Right cardiac atrium (tissue), 5 donors: Measurements from ENCODE around the gene SQOR. TPM values are rescaled to one million over a fixed set of nuclear protein-coding genes. Genes with fewer than 3 reads are reported as not detected.

Experiments used
- ATAC-seq, 2 donors: fragments of 200-7000 bp; cut with Tn5 transposase; one replicate each; pipeline versions ENCODE4 v1.8.0 to v1.9.1; 2020; ENCODE audit warnings: moderate library complexity in 2 of 2, mild to moderate bottlenecking in 1 of 2
- DNase-seq, 3 donors: peaks; one replicate each; pipeline ENCODE4 v3.0.0-alpha.2; 2020
- H3K27ac ChIP-seq: one replicate; pipeline ENCODE4 v1.5.1; 2013; ENCODE audit warnings: mild to moderate bottlenecking, low read length, control low read depth, moderate library complexity
- H3K27me3 ChIP-seq: one replicate; pipeline ENCODE4 v1.6.1; 2013; ENCODE audit not compliant: control insufficient read depth, insufficient read depth
- H3K4me1 ChIP-seq: one replicate; pipeline ENCODE4 v1.6.1; 2013; ENCODE audit warnings: low read length; ENCODE audit not compliant: control insufficient read depth, insufficient read depth
- H3K4me3 ChIP-seq: one replicate; pipeline ENCODE4 v1.5.1; 2013; ENCODE audit warnings: low read length, control low read depth
- H3K9me3 ChIP-seq: one replicate; pipeline ENCODE4 v1.6.1; 2013; ENCODE audit warnings: low read length; ENCODE audit not compliant: control insufficient read depth
- WGBS: extraction: QIAGEN DNeasy Blood & Tissue Kit; methylation state at CpG from one replicate; pipeline ENCODE4 v1.1.7; 2013; 5-methylcytosine and 5-hydroxymethylcytosine counted together
- intact Hi-C, 4 donors: fragments of 100-400 bp; cut with DNase I; formaldehyde crosslinking; loops; one replicate each; pipeline versions ENCODE4 v1.11.0 to v1.14.0; 2022 to 2023
- polyA plus RNA-seq: library from polyadenylated mRNA; stranded (reverse); fragments of 200-250 nt; gene quantifications from one replicate; pipeline ENCODE4 v1.2.3, GENCODE V29; 2013
- total RNA-seq, 4 donors: library from RNA; stranded (reverse); fragmentation: NEBNext Ultra II Directional; extraction: Animal tissue kit (Norgen Biotek cat#: 25700); gene quantifications; one replicate each; pipeline ENCODE4 v1.2.1, GENCODE V29; 2021
- donor health status: healthy with polysubstance abuse.
- donor health status: DM: no; HTN: yes; CAD: no.
- donor health status: DM: no; HTN: no; CAD: no.
- donor health status: DM: no; HTN: yes; CAD: no; lungs with severe emphysema.
- donor health status: DM: yes; HTN: yes; CAD: no.

The SQOR gene
- total and polyA plus RNA-seq, 5 donors, result 16.0 to 23.6 (median 19.3) TPM

- WGBS, result 88% methylated on average over 2 of the region's 2 CpGs
Measured at GRCh38 chr15:45594835-45595530, 39.8 kb upstream of the SQOR start.

DNA sequence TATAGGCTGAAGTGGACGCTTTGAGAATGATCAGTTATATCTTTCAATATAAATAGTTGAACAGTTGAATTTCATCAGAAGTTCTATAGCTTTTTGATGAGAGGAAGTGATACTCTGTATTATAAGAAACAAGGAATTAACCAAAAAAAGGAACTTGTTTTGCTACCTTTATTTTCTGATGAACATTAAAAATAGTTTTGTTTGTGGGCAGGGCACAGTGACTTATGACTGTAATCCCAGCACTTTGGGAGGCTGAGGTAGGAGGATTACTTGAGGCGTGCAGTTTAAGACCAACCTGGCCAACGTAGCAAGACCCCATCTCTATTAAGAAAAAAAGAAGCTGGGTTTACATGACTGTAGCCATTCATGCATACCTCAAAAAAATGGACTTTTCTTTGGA, 30.9 kb upstream of the SQOR start:
- no peaks in the 10 kb centered on the region for H3K27me3 ChIP-seq
- no peak overlapping the region for H3K27ac ChIP-seq
- H3K4me3 ChIP-seq, result no peak overlapping the region
- no peaks in the 10 kb centered on the region for H3K9me3 ChIP-seq
- H3K4me1 ChIP-seq, result no peaks in the 10 kb centered on the region
- WGBS, result 87% methylated on average over 3 of the region's 3 CpGs
- no peak for ATAC-seq
- DNase-seq, result no peak
- intact Hi-C loops, result no loop called here

More at GRCh38 chr15:45594835-45595530, 39.8 kb upstream of the SQOR start:
- no peak overlapping the region for H3K4me3 ChIP-seq
- DNase-seq (no peak), ATAC-seq (no peak)
- intact Hi-C loops, result no loop called here
- no peak overlapping the region for H3K27ac ChIP-seq
- H3K4me1 ChIP-seq, result peaks cover 2% of the 10 kb centered on the region
- H3K27me3 ChIP-seq, result no peaks in the 10 kb centered on the region
- H3K9me3 ChIP-seq, result no peaks in the 10 kb centered on the region

- Histone ChIP-seq H3K4me3 (no peak overlapping the region), H3K27ac (no peak overlapping the region), H3K27me3 (no peaks in the 10 kb centered on the region), H3K4me1 (no peaks in the 10 kb centered on the region), H3K9me3 (no peaks in the 10 kb centered on the region)
- ATAC-seq (no peak), DNase-seq (no peak)
- 83% methylated on average over 1 of the region's 1 CpG for WGBS
- intact Hi-C loops, result no loop called here
Measured at GRCh38 chr15:45604326-45604725, 30.5 kb upstream of the SQOR start.

GRCh38 chr15:45606413-45606812, 28.4 kb upstream of the SQOR start:
- intact Hi-C loops, result no loop called here
- H3K4me1 ChIP-seq, result no peaks in the 10 kb centered on the region
- DNase-seq (no peak), ATAC-seq (no peak)
- no peak overlapping the region for H3K27ac ChIP-seq
- no peaks in the 10 kb centered on the region for H3K27me3 ChIP-seq
- 79% methylated on average over 3 of the region's 3 CpGs for WGBS
- H3K4me3 ChIP-seq, result no peak overlapping the region
- H3K9me3 ChIP-seq, result no peaks in the 10 kb centered on the region

- Histone ChIP-seq H3K9me3 (no peaks in the 10 kb centered on the region), H3K27me3 (no peaks in the 10 kb centered on the region), H3K27ac (no peak overlapping the region), H3K4me3 (no peak overlapping the region), H3K4me1 (no peaks in the 10 kb centered on the region)
- 97% methylated on average over 1 of the region's 1 CpG for WGBS
- intact Hi-C loops, result no loop called here
- DNase-seq, result no peak
- no peak for ATAC-seq
Measured at GRCh38 chr15:45606841-45607240, 28.0 kb upstream of the SQOR start.

- Histone ChIP-seq H3K9me3 (no peaks in the 10 kb centered on the region), H3K4me3 (no peak overlapping the region), H3K27ac (no peak overlapping the region), H3K4me1 (no peaks in the 10 kb centered on the region), H3K27me3 (no peaks in the 10 kb centered on the region)
- WGBS, result 32% methylated on average over 4 of the region's 4 CpGs
- no peak for DNase-seq
- intact Hi-C loops, result loop anchor here in 3 of 4 donors (10.0 kb wide), 3 partner anchors 87 to 157 kb away; partner anchors contain the start of gene SLC30A4 (in 1 of the 3)
- no peak for ATAC-seq
Measured at GRCh38 chr15:45611305-45611704, 23.5 kb upstream of the SQOR start.

DNA sequence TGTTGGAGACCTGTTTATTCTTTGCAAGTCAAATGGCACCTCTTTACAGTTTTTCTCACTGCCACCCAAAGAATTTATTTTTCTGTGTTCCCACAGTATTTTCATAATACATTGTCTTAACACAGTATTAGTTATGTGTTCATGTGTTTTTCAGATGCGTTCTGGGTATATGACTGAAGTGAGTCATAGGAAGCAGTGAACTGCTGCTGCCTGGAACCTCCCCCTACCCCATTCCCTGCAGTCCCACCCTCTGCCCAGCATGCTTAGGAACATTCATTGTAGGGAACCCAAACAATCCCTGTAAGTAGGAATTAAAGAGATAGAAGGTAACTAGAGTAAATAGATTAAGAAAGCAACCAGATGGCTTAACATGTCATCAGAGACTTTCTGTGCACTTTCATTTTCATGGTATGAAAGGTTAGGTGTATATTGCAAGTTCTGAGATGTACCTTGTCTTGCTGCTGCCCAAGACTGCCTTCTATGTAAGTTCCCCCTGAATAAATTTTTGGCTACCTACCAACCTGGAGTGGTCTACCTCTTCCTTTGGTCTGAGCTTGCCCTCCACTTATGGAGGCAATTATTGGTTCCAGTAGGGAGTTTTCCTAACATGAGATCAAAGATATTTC, 21.9 kb upstream of the SQOR start:
- no peaks in the 10 kb centered on the region for H3K4me1 ChIP-seq
- WGBS, result 53% methylated on average over 1 of the region's 1 CpG
- ATAC-seq, result peak in 1 of 2 donors; percentile 28

GRCh38 chr15:45616901-45617323, 17.9 kb upstream of the SQOR start:
- intact Hi-C loops, result loop anchor here in 3 of 4 donors (10.0 kb wide), 3 partner anchors 92 to 162 kb away; partner anchors contain the start of gene SLC30A4 (in 1 of the 3)
- no peak for DNase-seq
- WGBS, result 79% methylated on average over 3 of the region's 3 CpGs

More for the DNA sequence above, 21.9 kb upstream of the SQOR start:
- intact Hi-C loops, result loop anchor here in 3 of 4 donors (10.0 kb wide), 3 partner anchors 88 to 158 kb away; partner anchors contain the start of gene SLC30A4 (in 1 of the 3)
- Histone ChIP-seq H3K27ac (no peak overlapping the region), H3K9me3 (no peaks in the 10 kb centered on the region), H3K4me3 (no peak overlapping the region), H3K27me3 (no peaks in the 10 kb centered on the region)
- DNase-seq, result no peak

DNA sequence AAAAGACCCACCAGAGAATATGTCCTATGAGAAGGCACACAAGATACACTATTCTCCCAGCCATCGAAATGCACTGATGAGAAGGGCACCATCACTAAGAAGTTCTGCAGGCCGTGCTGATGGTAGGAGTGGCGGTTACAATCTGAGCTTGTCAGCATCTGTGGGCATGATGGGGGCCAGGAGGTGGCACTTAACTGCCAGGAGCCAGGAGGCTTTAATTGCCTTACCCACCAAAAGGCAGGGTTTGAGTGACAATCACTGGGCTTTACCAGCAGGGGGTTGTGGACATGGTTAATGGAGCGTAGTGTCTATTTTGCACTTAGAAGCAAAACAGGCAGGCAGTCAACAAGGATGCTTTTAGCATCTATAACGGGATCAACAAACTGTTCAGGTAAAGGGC, 16.0 kb upstream of the SQOR start:
- no peaks in the 10 kb centered on the region for H3K27me3 ChIP-seq
- no peak for ATAC-seq
- no peaks in the 10 kb centered on the region for H3K9me3 ChIP-seq
- no peak for DNase-seq
- no peak overlapping the region for H3K27ac ChIP-seq
- H3K4me1 ChIP-seq, result no peaks in the 10 kb centered on the region
- intact Hi-C loops, result loop anchor here in 3 of 4 donors (10.0 kb wide), 3 partner anchors 94 to 164 kb away; partner anchors contain the start of gene SLC30A4 (in 1 of the 3)
- WGBS, result 92% methylated on average over 5 of the region's 5 CpGs
- no peak overlapping the region for H3K4me3 ChIP-seq

More at GRCh38 chr15:45616901-45617323, 17.9 kb upstream of the SQOR start:
- Histone ChIP-seq H3K27ac (no peak overlapping the region), H3K4me1 (no peaks in the 10 kb centered on the region), H3K4me3 (no peak overlapping the region), H3K9me3 (no peaks in the 10 kb centered on the region), H3K27me3 (no peaks in the 10 kb centered on the region)
- no peak for ATAC-seq

DNA sequence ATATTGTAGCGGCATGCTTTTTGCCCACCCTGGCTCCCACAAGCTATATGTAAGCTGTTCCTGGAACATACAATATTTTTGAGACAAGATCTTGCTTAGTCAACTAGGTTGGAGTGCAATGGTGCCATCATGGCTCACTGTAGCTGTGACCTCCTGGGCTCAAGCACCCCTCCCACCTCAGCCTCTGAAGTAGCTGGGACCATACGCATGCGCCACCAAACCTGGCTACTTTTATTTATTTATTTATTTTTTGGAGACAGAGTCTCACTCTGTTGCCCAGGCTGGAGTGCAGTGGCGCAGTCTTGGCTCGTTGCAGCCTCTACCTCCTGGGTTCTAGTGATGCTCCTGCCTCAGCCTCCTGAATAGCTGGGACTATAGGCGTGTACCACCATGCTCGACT, 6.7 kb upstream of the SQOR start:
- H3K27ac ChIP-seq, result no peak overlapping the region
- no peak overlapping the region for H3K4me3 ChIP-seq
- no peaks in the 10 kb centered on the region for H3K9me3 ChIP-seq
- H3K27me3 ChIP-seq, result no peaks in the 10 kb centered on the region
- WGBS, result 95% methylated on average over 7 of the region's 7 CpGs
- H3K4me1 ChIP-seq, result no peaks in the 10 kb centered on the region
- ATAC-seq (no peak), DNase-seq (no peak)
- intact Hi-C loops, result no loop called here

GRCh38 chr15:45630917-45631691, 3.7 kb upstream of the SQOR start:
- DNase-seq (peak in 2 of 3 donors; percentile 35 to 54), ATAC-seq (peak in 1 of 2 donors; percentile 10)
- Histone ChIP-seq H3K9me3 (no peaks in the 10 kb centered on the region), H3K27ac (no peak overlapping the region), H3K4me3 (no peak overlapping the region), H3K27me3 (no peaks in the 10 kb centered on the region), H3K4me1 (peaks cover 4% of the 10 kb centered on the region)
- intact Hi-C loops, result no loop called here
- WGBS, result 74% methylated on average over 7 of the region's 7 CpGs
